Activated CD4-positive, alpha-beta T cell treated with anti-CD3 and anti-CD28 coated beads, Interleukin-2, Interleukin-6, amounts not matched to agents 100 ng/mL and 50 ng/mL, durations not matched to agents 16 hours and 8 hours (primary cell): Measurements from ENCODE around the gene MSMB.
"Not testable (repeated sequence)": the region's sequence is repeated elsewhere in the genome, so short reads cannot be mapped to it uniquely, and the experiment has no call there.

ENCODE experiments used
- DNase-seq: peaks from one replicate; pipeline ENCODE4 v3.0.0-alpha.2; 2020

The MSMB gene

DNA sequence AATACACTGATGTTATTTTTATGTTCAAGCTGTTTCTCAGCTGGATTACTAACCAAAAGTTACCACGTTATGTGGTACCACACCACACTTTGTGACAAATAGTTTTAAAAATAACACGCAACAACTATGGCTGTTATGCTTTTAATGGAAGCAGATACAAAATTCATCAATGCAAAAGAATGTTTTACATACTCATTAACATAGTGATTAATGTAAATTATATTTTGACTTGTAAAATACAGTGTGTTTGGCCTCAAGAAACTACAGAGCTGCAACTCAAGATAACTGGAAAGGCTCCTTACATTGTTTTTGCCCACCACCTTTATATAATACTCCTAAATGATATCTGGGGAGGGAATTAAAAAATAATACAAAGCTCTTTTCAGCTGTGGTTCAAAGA is 41.1 kb downstream of the MSMB start:
- DNase-seq: no peak

DNA sequence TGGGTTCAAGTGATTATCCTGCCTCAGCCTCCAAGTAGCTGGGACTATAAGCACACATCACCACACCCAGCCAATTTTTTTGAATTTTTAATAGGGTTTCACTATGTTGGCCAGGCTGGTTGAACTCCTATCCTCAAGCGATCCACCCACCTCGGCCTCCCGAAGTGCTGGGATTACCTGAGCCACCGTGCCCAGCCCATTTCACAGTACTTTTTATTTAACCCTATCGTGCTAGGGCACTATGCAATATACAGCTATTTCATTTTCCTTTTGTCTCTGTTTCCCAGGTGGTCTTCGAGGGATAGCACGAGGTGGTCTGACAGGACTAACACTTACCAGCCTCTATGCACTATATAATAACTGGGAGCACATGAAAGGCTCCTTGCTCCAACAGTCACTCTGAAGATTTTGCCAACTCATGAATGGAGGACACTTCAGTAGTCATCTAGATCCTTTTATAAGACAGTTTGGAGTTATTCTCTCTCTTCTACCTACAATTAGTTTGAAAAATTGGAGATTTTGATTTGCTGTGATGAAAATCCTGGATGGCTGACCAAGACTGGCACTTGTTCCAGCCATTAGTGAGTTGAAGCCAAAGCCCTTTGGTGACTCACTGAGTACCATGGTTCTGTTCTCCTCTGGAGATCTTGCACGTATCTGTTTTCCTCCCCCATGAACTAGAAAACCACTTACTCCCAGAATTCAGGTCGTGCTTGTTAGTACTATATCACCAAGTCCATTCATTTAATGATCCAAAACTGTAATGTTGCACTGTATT is 43.0 kb downstream of the MSMB start:
- no peak for DNase-seq

DNA sequence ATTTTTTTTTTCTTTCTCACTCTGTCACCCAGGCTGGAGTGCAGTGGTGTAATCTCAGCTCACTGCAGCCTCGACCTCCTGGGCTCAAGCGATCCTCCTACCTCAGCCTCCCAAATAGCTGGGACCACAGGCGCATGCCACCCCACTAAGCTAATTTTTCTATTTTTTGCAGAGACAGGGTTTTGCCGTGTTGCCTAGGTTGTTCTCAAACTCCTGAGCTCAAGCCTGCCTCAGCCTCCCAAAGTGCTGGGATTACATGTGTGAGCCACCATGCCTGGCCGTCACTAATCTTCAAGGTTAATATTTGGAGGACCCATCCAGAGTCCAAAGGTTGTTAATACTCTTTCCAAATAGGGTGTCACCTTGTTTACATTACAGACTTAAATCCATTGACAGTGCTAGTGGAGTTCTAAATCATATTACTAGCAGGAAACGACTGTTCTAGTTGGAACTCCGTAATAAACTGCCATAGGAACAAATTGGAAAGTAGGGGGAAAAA is 43.8 kb downstream of the MSMB start:
- not testable (repeated sequence) for DNase-seq

DNA sequence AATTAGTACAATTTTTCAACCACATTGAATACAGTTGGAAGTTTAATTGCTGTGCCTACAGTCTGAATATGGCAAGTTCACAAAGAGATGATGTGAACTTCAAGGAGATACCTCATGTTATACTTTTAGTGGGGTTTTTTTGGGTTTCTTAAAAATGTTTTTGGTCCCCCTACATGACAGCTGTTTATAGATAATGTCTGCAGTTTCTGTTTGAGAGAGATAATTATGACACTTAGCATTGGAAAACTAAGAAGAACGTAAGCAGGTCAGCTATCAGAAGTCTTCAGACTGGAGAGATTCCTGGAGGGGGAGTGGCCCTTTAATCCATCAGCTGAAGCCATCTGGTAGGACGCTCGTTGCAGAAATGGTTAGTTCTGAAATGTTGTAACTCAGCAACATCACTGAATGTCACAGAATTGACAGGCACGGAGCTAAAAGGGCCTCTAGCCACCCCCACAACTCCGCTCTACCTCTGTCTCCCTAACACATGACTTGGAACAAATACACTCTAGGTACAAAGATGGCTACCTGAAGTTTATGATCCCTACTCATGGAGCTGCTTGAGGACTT is 44.8 kb downstream of the MSMB start:
- DNase-seq: no peak

DNA sequence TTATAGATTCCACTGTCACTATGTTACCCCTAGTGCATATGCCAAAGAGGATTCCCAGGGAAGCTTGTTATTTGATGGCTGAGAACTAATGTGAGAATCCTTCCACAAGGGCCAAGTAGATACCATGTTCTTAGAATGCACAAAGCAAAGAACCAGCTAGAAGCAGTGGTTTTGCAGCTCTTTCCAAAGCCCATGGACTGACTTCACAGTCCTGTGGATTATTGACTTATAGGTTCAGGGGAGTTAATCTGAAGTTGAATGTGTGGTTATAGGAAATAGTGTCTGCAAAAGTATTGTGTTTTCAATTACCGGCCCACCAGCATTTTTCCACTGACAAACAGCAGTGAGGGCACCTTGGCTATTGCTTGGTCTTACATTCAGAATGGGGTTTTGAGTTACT is 45.5 kb downstream of the MSMB start:
- DNase-seq: no peak

DNA sequence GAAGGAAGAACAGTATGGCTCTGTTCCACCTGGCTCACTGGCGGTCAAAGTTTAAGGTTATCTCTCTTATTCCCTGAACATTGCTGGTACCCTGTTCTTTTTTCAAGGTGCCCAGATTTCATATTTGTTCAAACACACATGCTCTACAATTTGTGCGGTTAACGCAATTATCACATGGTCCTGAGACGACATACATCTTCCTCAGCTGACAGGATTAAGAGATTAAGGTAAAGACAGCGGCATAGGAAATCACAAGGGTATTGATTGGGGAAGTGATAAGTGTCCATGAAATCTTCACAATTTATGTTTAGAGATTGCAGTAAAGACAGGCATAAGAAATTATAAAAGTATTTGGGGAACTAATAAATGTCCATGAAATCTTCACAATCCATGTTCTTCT is 46.1 kb downstream of the MSMB start:
- not testable (repeated sequence) for DNase-seq

DNA sequence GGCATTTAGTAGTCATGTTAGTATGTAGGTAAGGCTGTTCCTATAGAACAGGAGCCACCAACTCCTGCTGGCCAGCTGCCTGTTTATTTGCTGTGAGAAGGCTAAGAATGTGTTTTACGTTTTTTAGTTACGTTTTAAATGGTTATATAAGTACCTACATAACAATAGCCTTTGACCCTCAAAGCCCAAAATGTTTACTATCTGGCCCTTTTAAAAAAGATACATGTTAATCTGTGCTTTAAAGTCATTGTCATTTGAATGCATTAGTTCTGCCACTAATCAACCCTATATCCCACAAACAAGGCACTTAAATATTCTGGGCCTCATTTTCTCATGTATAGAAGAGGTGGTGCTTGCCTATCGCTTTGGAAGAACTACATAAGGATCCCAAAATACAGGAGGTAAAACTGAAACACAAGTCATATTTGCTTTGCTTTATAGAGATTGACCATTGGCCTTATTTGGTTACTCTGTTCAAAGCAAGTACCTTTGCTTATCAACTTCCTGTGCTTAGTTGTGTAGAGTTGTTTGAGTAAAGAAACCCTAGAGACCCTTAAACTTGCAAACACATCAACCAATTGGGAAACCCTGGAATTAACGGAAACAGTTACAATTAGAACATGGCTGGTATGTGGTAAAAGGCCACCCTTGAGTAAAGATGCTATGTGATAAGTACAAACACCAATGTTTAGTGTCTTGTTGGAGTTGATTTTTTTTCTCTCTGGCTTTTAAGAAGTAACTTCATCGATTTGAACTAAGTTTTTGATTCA is 47.9 kb downstream of the MSMB start:
- no peak for DNase-seq

DNA sequence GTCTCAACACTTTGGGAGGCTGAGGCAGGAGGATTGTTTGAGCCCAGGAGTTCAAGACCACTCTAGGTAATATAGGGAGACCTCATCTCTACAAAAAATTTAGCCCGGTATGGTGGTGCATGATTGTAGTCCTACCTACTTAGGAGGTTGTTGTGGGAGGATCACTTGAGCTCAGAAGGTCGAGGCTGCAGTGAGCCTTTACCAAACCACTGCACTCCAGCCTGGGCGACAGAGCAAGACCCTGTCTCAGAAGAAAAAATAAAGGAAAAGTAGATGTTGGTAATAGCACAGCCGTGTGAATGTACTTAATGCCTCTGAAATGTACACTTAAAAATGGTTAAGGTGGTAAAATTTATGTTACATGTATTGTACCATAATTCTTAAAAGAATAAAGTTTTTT is 48.5 kb downstream of the MSMB start:
- no peak for DNase-seq

DNA sequence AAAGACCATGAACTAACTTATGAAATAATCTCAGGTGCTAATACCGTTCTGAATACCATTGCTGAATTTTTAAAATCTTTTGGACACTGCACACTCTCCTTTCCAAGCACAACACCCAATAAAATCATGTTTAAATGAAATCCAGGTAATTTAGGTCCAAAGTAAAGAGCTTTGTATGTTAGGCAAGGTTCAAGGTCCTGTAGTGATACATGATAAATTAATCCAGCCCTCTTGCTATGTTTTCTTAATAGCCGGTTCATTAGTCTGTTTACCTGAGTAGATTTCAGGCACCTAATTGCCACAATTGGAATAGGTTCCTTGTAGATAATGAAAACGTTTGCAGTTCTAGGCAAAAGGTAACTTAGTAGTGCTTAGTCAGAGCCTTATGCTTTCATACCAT is 60.5 kb downstream of the MSMB start:
- not testable (repeated sequence) for DNase-seq

DNA sequence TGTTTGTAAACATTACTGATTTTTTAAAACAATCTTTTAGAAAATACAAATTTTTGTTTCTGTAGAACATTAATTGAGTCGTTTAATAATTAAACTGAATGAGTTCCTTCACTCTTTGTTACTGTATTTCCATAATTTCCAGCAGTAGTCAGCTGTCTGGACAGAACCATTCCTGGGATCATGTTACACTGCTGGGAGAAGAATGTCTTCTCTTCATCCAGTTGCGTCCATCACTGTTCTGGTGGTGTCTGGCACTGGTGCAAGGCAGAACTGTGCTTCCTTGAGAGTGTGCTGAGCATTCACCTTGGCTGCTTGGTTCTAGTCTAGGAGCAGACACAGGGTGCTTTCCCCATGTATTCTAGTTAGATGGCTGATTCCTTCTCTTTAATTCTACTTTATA is 61.6 kb downstream of the MSMB start:
- not testable (repeated sequence) for DNase-seq

DNA sequence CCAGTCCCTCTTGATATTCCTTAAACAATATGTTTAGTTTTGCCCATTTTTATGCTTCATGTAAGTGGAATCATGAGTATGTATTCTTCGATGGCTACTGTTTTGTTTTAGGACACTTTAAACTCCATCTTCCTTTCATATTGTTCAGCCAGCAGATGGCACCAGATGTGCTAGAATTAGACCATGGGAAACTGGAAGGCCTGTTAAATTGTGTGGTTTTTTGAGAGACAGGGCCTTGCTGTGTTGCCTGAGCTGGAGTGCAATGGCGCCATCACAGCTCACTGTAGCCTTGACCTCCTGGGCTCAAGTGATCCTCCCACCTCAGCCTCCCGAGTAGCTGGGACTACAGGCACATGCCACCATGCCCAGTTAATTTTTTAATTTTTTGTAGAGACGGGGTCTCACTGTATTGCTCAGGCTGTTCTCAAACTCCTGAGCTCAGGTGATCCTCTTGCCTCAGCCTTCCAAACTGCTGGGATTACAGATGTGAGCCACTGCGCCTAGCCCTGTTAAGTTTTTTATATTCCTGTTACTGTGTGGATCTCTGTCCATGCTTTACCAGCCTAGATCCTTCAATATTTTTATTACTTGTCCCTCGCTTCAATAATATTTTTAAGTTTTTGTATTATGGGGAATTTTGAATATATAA is 62.4 kb downstream of the MSMB start:
- peak; percentile 46 for DNase-seq
